Heart left ventricle (tissue), 13 donors: ENCODE measurements around the gene ARSI.

Experiments used
- POLR2A ChIP-seq, 2 donors: fragments of 450-650 bp; IDR thresholded peaks; one replicate each; pipeline ENCODE4 v1.6.1; 2017; ENCODE audit warnings: antibody characterized with exemption in 2 of 2, mild to moderate bottlenecking in 2 of 2, moderate library complexity in 2 of 2
- TF ChIP-seq, protein P1 (sequence below), 12 donors: fragments of 200-600 bp; sonication (generic) in 4 of 12; IDR thresholded peaks; one replicate each; pipeline versions ENCODE4 v1.5.0 to v1.8.0; 2018 to 2022; ENCODE audit warnings: antibody characterized with exemption in 12 of 12, mild to moderate bottlenecking in 5 of 12
- donor health status: ischemic (EF 13 %, LVEDD 7.1; RV severe dilation, severe dysfunction).
- donor health status: DM: no; HTN: yes; CAD: no.
- donor health status: DM: no; HTN: no; CAD: no.
- donor health status: ischemic (EF 25% LVEDD 6.9; RV normal size, moderate dysfunction).
- donor health status: ischemic (EF 25% LVEDD 5.7; RV mildly dilated, moderate dysfunction).
- donor health status: ischemic (EF 35%, LVEDD 5.7; RV mildly dilated, moderate dysfunction).
- donor health status: nonischemic (EF 11% LVEDD 7.7; RV severe dilation, severe dysfunction).
- donor health status: DM: yes; HTN: yes; CAD: no.
- donor health status: PGD.
- donor health status: ischemic (EF 29% LVEDD 5.4; RV normal size, mild dysfunction).
- donor health status: nonischemic (EF 23%, LVEDD 6.1; RV moderate dilation, normal function).

- TF ChIP-seq, protein P1, sequence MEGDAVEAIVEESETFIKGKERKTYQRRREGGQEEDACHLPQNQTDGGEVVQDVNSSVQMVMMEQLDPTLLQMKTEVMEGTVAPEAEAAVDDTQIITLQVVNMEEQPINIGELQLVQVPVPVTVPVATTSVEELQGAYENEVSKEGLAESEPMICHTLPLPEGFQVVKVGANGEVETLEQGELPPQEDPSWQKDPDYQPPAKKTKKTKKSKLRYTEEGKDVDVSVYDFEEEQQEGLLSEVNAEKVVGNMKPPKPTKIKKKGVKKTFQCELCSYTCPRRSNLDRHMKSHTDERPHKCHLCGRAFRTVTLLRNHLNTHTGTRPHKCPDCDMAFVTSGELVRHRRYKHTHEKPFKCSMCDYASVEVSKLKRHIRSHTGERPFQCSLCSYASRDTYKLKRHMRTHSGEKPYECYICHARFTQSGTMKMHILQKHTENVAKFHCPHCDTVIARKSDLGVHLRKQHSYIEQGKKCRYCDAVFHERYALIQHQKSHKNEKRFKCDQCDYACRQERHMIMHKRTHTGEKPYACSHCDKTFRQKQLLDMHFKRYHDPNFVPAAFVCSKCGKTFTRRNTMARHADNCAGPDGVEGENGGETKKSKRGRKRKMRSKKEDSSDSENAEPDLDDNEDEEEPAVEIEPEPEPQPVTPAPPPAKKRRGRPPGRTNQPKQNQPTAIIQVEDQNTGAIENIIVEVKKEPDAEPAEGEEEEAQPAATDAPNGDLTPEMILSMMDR (IDR thresholded peaks at IDR 0.05), result no peak
- no peak for TF ChIP-seq POLR2A (IDR thresholded peaks at IDR 0.05)
These were observed 6.8 kb downstream of the ARSI start for GRCh38 chr5:150295741-150296486.
